Ascending aorta (tissue), 2 donors: Measurements from ENCODE around the gene SMG6. TPM values are rescaled to one million over a fixed set of nuclear protein-coding genes. Genes with fewer than 3 reads are reported as not detected.

Experiments
- DNase-seq, 2 donors: peaks; one replicate each; pipeline ENCODE4 v3.0.0-alpha.2; 2019; ENCODE audit warnings: low spot score in 2 of 2
- H3K27ac ChIP-seq, 2 donors: fragments of 200-600 bp; sonication (generic); one replicate each; pipeline ENCODE4 v1.5.1; 2016 to 2017; ENCODE audit warnings: mild to moderate bottlenecking in 1 of 2
- H3K27me3 ChIP-seq: fragments of 200-600 bp; sonication (generic); one replicate; pipeline ENCODE4 v1.5.1; 2017
- H3K36me3 ChIP-seq, 2 donors: fragments of 200-600 bp; sonication (generic); one replicate each; pipeline ENCODE4 v1.5.1; 2016
- H3K4me1 ChIP-seq, 2 donors: fragments of 200-600 bp; sonication (generic); one replicate each; pipeline ENCODE4 v1.5.1; 2016 to 2017; ENCODE audit warnings: mild to moderate bottlenecking in 1 of 2
- H3K4me3 ChIP-seq, 2 donors: fragments of 200-600 bp; sonication (generic); one replicate each; pipeline ENCODE4 v1.5.1; 2016 to 2017; ENCODE audit warnings: mild to moderate bottlenecking in 1 of 2
- H3K9me3 ChIP-seq, 2 donors: fragments of 200-600 bp; sonication (generic); one replicate each; pipeline ENCODE4 v1.5.1; 2016
- intact Hi-C: fragments of 100-400 bp; cut with DNase I; formaldehyde crosslinking; loops from one replicate; pipeline ENCODE4 v1.15.1; 2023
- total RNA-seq: library from RNA; depleted of rRNA; stranded (reverse); fragments of >200 nt; gene quantifications from one replicate; pipeline ENCODE4 v1.1.0, GENCODE V29; 2016
- TF ChIP-seq, protein P1 (sequence below), 3 experiments: fragments of 200-600 bp in 2 of 3; fragments of 450-650 bp in 1 of 3; sonication (generic) in 2 of 3; IDR thresholded peaks; one replicate each; pipeline ENCODE4 v1.5.1; 2016 to 2019; ENCODE audit warnings: antibody characterized with exemption in 3 of 3, mild to moderate bottlenecking in 1 of 3, moderate library complexity in 1 of 3

The SMG6 gene
- total RNA-seq, 1 donor from 2014 or later: 50.8 TPM

DNA sequence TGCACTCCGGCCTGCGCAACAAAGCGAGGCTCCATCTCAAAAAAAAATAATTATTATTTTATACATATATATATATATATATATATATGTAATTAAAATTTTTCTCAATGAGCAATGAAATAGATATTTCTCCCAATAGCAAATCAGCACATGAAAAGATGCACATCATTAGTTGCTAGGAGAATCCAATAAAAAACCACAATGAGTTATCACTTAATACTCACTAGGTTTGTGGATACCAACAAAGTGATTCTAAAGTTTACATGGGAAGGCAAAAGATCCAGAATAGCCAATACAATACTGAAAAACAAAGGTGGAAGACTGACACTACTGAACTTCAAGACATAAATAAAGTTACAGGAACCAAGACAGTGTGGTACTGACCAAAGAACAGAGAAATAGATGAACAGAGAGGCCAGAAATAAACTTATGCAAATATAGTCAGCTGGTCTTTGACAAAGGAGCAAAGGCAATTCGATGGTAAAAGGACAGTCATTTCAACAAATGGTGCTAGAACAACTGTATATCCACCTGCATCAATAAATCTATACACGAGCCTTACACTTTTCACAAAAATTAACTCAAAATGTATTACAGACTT is 13.6 kb downstream of the SMG6 start:
- no peak overlapping the region for H3K27ac ChIP-seq
- H3K27me3 ChIP-seq: no peaks in the 10 kb centered on the region
- intact Hi-C loops: no loop called here
- DNase-seq: no peak
- H3K4me1 ChIP-seq: no peaks in the 10 kb centered on the region
- H3K36me3 ChIP-seq: peaks cover 36 to 61% of the 10 kb centered on the region in 2 donors
- TF ChIP-seq, protein P1, sequence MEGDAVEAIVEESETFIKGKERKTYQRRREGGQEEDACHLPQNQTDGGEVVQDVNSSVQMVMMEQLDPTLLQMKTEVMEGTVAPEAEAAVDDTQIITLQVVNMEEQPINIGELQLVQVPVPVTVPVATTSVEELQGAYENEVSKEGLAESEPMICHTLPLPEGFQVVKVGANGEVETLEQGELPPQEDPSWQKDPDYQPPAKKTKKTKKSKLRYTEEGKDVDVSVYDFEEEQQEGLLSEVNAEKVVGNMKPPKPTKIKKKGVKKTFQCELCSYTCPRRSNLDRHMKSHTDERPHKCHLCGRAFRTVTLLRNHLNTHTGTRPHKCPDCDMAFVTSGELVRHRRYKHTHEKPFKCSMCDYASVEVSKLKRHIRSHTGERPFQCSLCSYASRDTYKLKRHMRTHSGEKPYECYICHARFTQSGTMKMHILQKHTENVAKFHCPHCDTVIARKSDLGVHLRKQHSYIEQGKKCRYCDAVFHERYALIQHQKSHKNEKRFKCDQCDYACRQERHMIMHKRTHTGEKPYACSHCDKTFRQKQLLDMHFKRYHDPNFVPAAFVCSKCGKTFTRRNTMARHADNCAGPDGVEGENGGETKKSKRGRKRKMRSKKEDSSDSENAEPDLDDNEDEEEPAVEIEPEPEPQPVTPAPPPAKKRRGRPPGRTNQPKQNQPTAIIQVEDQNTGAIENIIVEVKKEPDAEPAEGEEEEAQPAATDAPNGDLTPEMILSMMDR (IDR thresholded peaks at IDR 0.05): no peak
- no peaks in the 10 kb centered on the region for H3K9me3 ChIP-seq
- H3K4me3 ChIP-seq: no peak overlapping the region

DNA sequence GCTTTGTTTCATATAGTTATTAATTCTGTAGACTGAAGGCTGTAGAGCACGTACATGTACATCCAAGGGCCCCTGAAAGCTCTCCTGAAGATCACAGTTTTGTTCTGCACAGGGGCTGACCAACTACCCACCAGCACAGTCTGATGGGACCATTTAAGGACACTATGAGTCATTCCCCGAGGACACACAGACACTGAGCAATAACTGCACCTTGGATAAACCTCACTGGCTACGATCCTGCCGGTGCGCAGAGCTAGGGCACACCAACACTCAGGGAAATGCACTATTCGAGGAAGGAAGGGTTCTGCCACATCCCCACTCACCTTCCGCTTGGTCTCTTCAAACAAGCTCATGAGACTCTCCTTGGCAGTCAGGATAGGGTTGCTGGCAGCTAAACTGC is 20.3 kb downstream of the SMG6 start:
- intact Hi-C loops: loop anchor here (2.0 kb wide), 2 partner anchors 189 to 229 kb away; partner anchors contain the start of gene HIC1
- no peak for DNase-seq
- H3K36me3 ChIP-seq: peaks cover 36 to 61% of the 10 kb centered on the region in 2 donors
- TF ChIP-seq, protein P1 (IDR thresholded peaks at IDR 0.05): no peak
- H3K9me3 ChIP-seq: no peaks in the 10 kb centered on the region
- H3K27ac ChIP-seq: no peak overlapping the region
- H3K27me3 ChIP-seq: no peaks in the 10 kb centered on the region
- H3K4me3 ChIP-seq: no peak overlapping the region
- no peaks in the 10 kb centered on the region for H3K4me1 ChIP-seq

DNA sequence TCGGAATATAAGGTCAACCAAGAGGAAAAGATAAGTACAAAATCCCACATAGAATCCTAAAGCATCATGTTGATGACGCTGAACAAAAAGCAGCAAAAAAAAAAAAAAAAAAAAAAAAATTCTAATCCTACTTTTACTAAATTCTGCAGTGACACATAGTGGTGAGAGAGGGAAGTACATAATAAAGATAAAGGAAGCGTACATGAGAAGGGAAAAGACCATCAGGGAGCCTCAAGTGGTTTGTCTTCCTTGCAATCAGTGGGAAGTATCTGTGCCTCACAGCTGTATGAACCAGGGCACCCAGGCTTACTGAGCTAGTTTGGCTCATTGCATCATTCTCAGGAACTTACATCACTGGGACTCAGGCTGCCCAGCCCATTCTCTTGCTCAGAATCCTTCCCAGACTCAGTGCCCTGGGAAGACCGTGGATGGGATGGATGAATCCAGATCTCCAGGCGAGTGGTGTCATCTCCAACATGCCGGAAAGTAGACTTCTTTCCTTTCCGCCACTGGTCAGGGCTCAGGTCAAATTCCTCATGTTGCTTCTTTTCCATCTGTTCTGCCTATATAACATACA is 21.2 kb downstream of the SMG6 start:
- no peaks in the 10 kb centered on the region for H3K27me3 ChIP-seq
- intact Hi-C loops: loop anchor here (2.0 kb wide), 2 partner anchors 188 to 228 kb away; partner anchors contain the start of gene HIC1
- peak in 1 of 2 donors; percentile 67 for DNase-seq
- H3K27ac ChIP-seq: no peak overlapping the region
- TF ChIP-seq, protein P1 (IDR thresholded peaks at IDR 0.05): peak; percentile 49 to 66 (median 58)
- H3K4me1 ChIP-seq: no peaks in the 10 kb centered on the region
- H3K9me3 ChIP-seq: no peaks in the 10 kb centered on the region
- peaks cover 32 to 56% of the 10 kb centered on the region in 2 donors for H3K36me3 ChIP-seq
- no peak overlapping the region for H3K4me3 ChIP-seq

DNA sequence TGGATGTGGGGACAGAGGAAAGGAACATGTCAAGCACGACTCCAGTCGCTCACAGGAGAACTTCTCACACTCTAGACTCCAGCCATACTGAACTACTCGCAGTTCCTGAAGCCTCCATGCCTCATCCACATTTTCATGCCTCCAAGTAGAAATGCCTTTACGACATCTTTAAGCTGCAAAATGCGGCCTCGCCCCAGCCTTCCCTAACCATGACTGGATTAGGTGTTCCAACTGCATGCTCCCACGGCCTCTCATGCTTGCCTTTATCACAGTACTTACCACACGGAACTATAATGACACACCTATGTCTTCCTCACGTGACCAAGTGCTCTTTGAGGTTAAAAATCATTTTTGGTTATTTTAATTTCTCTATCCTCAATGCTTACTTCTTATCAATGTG is 23.9 kb downstream of the SMG6 start:
- Histone ChIP-seq H3K4me3 (no peak overlapping the region), H3K27me3 (no peaks in the 10 kb centered on the region), H3K4me1 (no peaks in the 10 kb centered on the region), H3K27ac (no peak overlapping the region), H3K36me3 (peaks cover 45 to 69% of the 10 kb centered on the region in 2 donors), H3K9me3 (no peaks in the 10 kb centered on the region)
- TF ChIP-seq, protein P1 (IDR thresholded peaks at IDR 0.05): no peak
- intact Hi-C loops: no loop called here
- DNase-seq: no peak

DNA sequence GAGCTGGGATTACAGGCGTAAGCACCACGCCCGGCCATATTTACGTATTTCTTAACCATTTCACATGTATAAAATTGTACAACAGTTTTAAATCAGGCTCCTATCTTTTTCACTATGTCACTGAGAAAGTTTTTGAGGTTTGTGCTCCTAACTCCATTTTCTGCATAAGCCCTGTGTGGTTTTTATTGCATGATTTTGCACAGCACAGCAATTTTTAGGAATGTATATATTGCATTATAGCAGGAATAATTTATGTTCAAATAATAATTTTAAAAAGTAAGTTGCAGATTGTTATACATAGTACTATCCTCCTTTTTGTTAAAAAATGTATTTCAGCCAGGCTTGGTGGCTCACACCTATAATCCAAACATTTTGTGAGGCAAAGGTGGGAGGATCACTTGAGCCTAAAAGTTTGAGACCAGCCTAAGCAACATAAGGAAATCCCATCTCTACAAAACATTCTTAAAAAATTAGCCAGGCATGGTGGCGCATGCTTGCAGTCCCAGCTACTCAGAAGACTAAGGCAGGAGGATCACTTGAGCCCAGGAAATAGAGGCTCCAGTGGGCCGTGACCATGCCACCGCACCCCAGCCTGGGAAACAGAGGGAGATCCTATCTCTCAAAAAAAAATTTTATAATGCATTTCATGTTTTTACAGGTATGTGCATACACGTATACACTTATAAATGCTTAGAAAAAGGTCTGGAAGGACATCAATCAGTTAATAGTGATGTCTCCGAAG is 26.0 kb downstream of the SMG6 start:
- H3K36me3 ChIP-seq: peaks cover 43 to 62% of the 10 kb centered on the region in 2 donors

More for the DNA sequence above, 26.0 kb downstream of the SMG6 start:
- DNase-seq: no peak
- H3K4me1 ChIP-seq: no peaks in the 10 kb centered on the region
- no peak overlapping the region for H3K27ac ChIP-seq
- TF ChIP-seq, protein P1 (IDR thresholded peaks at IDR 0.05): no peak
- no peaks in the 10 kb centered on the region for H3K27me3 ChIP-seq
- no peak overlapping the region for H3K4me3 ChIP-seq
- intact Hi-C loops: no loop called here
- H3K9me3 ChIP-seq: no peaks in the 10 kb centered on the region
